H9 (cell line): Measurements from ENCODE around the gene GRK1. TPM values are rescaled to one million over a fixed set of nuclear protein-coding genes. Genes with fewer than 3 reads are reported as not detected.

Experiments used
- DNase-seq: peaks from one replicate; pipeline ENCODE4 v3.0.0-alpha.2; 2017
- H2AFZ ChIP-seq: one replicate; pipeline ENCODE4 v1.6.1; 2013; ENCODE audit warnings: mild to moderate bottlenecking, low read length, control low read depth, moderate library complexity
- H2AK5ac ChIP-seq: 2 replicates; pipeline ENCODE4 v1.6.1; 2013; ENCODE audit warnings: low read length, control low read depth, mixed read lengths; ENCODE audit not compliant: insufficient read length
- H2BK120ac ChIP-seq: one replicate; pipeline ENCODE4 v1.6.1; 2013; ENCODE audit warnings: low read depth, mild to moderate bottlenecking, low read length, control low read depth, inconsistent platforms; ENCODE audit not compliant: poor library complexity, severe bottlenecking
- H2BK12ac ChIP-seq: 2 replicates; pipeline ENCODE4 v1.6.1; 2013; ENCODE audit warnings: low read length, control low read depth, mixed read lengths, low read depth; ENCODE audit not compliant: insufficient read length
- H2BK15ac ChIP-seq: 2 replicates; pipeline ENCODE4 v1.6.1; 2013; ENCODE audit warnings: low read depth, low read length, control low read depth
- H2BK20ac ChIP-seq: one replicate; pipeline ENCODE4 v1.6.1; 2013; ENCODE audit warnings: low read depth, mild to moderate bottlenecking, low read length, control low read depth, inconsistent platforms; ENCODE audit not compliant: poor library complexity, severe bottlenecking
- H2BK5ac ChIP-seq: 2 replicates; pipeline ENCODE4 v1.6.1; 2013; ENCODE audit warnings: low read length, control low read depth, mixed read lengths; ENCODE audit not compliant: insufficient read length
- H3K14ac ChIP-seq: 2 replicates; pipeline ENCODE4 v1.6.1; 2013; ENCODE audit warnings: low read length, control low read depth; ENCODE audit not compliant: insufficient read depth
- H3K18ac ChIP-seq: 2 replicates; pipeline ENCODE4 v1.6.1; 2013; ENCODE audit warnings: low read depth, mild to moderate bottlenecking, mixed read lengths, low read length, control low read depth; ENCODE audit not compliant: insufficient read length
- H3K23ac ChIP-seq: 2 replicates; pipeline ENCODE4 v1.6.1; 2013; ENCODE audit warnings: low read length, control low read depth, mixed read lengths, low read depth; ENCODE audit not compliant: insufficient read length
- H3K23me2 ChIP-seq: 2 replicates; pipeline ENCODE4 v1.6.1; 2013; ENCODE audit warnings: low read depth, mild to moderate bottlenecking, mixed read lengths, low read length, control low read depth; ENCODE audit not compliant: insufficient read length, poor library complexity, severe bottlenecking
- H3K27ac ChIP-seq: 2 replicates; pipeline ENCODE4 v1.5.1; 2013; ENCODE audit warnings: low read length, control low read depth, mixed read lengths, low read depth; ENCODE audit not compliant: insufficient read length
- H3K27me3 ChIP-seq: 2 replicates; pipeline ENCODE4 v1.6.1; 2013; ENCODE audit warnings: low read length, control low read depth, inconsistent platforms; ENCODE audit not compliant: insufficient read depth
- H3K4ac ChIP-seq: 2 replicates; pipeline ENCODE4 v1.6.1; 2013; ENCODE audit warnings: low read depth, mild to moderate bottlenecking, control low read depth, inconsistent platforms, low read length, moderate library complexity
- H3K4me1 ChIP-seq: 2 replicates; pipeline ENCODE4 v1.6.1; 2013; ENCODE audit warnings: low read length, control low read depth, inconsistent platforms; ENCODE audit not compliant: insufficient read depth
- H3K4me2 ChIP-seq: 2 replicates; pipeline ENCODE4 v1.6.1; 2013; ENCODE audit warnings: low read length, control low read depth, mixed read lengths; ENCODE audit not compliant: insufficient read length, insufficient read depth
- H3K56ac ChIP-seq: 2 replicates; pipeline ENCODE4 v1.6.1; 2013; ENCODE audit warnings: low read depth, mild to moderate bottlenecking, mixed read lengths, low read length, control low read depth; ENCODE audit not compliant: insufficient read length
- H3K79me1 ChIP-seq: 2 replicates; pipeline ENCODE4 v1.6.1; 2013; ENCODE audit warnings: low read depth, mild to moderate bottlenecking, moderate library complexity, low read length, control low read depth, inconsistent platforms; ENCODE audit not compliant: insufficient read depth, poor library complexity, severe bottlenecking
- H3K79me2 ChIP-seq: 2 replicates; pipeline ENCODE4 v1.6.1; 2013; ENCODE audit warnings: low read length, control low read depth, inconsistent platforms; ENCODE audit not compliant: insufficient read depth
- H3K9ac ChIP-seq: 2 replicates; pipeline ENCODE4 v1.6.1; 2013; ENCODE audit warnings: low read length, control low read depth, mixed read lengths; ENCODE audit not compliant: insufficient read length; ENCODE audit errors: extremely low read depth
- H3K9me3 ChIP-seq: one replicate; pipeline ENCODE4 v1.6.1; 2013; ENCODE audit warnings: low read depth, low read length, inconsistent platforms; ENCODE audit not compliant: control insufficient read depth
- H3T11ph ChIP-seq: one replicate; pipeline ENCODE4 v1.6.1; 2013; ENCODE audit warnings: mild to moderate bottlenecking, low read length, control low read depth, inconsistent platforms
- H4K20me1 ChIP-seq: one replicate; pipeline ENCODE4 v1.6.1; 2013; ENCODE audit not compliant: control insufficient read depth, insufficient read length, insufficient read depth
- H4K5ac ChIP-seq: 2 replicates; pipeline ENCODE4 v1.6.1; 2013; ENCODE audit warnings: low read depth, mild to moderate bottlenecking, mixed read lengths, low read length, control low read depth; ENCODE audit not compliant: insufficient read length
- H4K8ac ChIP-seq: replicated peaks from 2 replicates; pipeline ENCODE4 v1.6.1; 2013; ENCODE audit warnings: low read length, control low read depth, mixed read lengths, low read depth; ENCODE audit not compliant: insufficient read length
- H4K91ac ChIP-seq: 2 replicates; pipeline ENCODE4 v1.6.1; 2013; ENCODE audit warnings: low read depth, mild to moderate bottlenecking, moderate library complexity, mixed read lengths, low read length, control low read depth; ENCODE audit not compliant: insufficient read length
- H3K27ac Mint-ChIP-seq, 3 experiments: 2 replicates in 2 of 3; 3 replicates in 1 of 3; pipeline ENCODE4 v1.8.0; 2020 to 2021; ENCODE audit warnings: mixed read lengths in 3 of 3, mild to moderate bottlenecking in 1 of 3, moderate library complexity in 1 of 3
- H3K27me3 Mint-ChIP-seq: 2 replicates; pipeline ENCODE4 v1.8.0; 2021; ENCODE audit warnings: low read depth, mild to moderate bottlenecking, moderate library complexity, mixed read lengths
- H3K36me3 Mint-ChIP-seq, 3 experiments: 2 replicates in 2 of 3; 3 replicates in 1 of 3; pipeline ENCODE4 v1.8.0; 2020 to 2021; ENCODE audit warnings: low read depth in 3 of 3, mixed read lengths in 3 of 3; ENCODE audit not compliant: insufficient read depth in 1 of 3
- H3K4me1 Mint-ChIP-seq, 2 experiments: 2 replicates each; pipeline ENCODE4 v1.8.0; 2020; ENCODE audit warnings: mixed read lengths in 2 of 2
- H3K4me3 Mint-ChIP-seq, 2 experiments: 2 replicates in 1 of 2; 3 replicates in 1 of 2; pipeline ENCODE4 v1.8.0; 2020 to 2021; ENCODE audit warnings: mild to moderate bottlenecking in 2 of 2, mixed read lengths in 2 of 2, moderate library complexity in 1 of 2
- H3K9me3 Mint-ChIP-seq, 2 experiments: 2 replicates in 1 of 2; 3 replicates in 1 of 2; pipeline ENCODE4 v1.8.0; 2020; ENCODE audit warnings: mild to moderate bottlenecking in 2 of 2, mixed read lengths in 2 of 2, moderate library complexity in 1 of 2
- CTCF ChIP-seq: fragments of 200-600 bp; sonication (generic); conservative IDR thresholded peaks from 3 replicates; pipeline ENCODE4 v1.8.0; 2021; ENCODE audit warnings: antibody characterized with exemption, mild to moderate bottlenecking
- WGBS: extraction: QIAGEN DNeasy Blood & Tissue Kit; methylation state at CpG from one replicate; pipeline ENCODE4 v1.1.7; 2013; ENCODE audit warnings: missing lambda C conversion rate, low lambda C conversion rate, mixed read lengths; ENCODE audit not compliant: insufficient read length; ENCODE audit errors: extremely low coverage; 5-methylcytosine and 5-hydroxymethylcytosine counted together
- total RNA-seq: library from RNA; stranded (reverse); gene quantifications from 2 replicates; pipeline ENCODE4 v1.2.1, GENCODE V29; 2021

GRK1 gene
- total RNA-seq, 1 experiment from 2014 or later, result 0.31 TPM

- Histone ChIP-seq H2AK5ac (no peak overlapping the region), H3K4ac (no peak overlapping the region), H3K23ac (no peak overlapping the region), H3K56ac (no peak overlapping the region), H4K8ac (no peak overlapping the region), H3K9me3 (no peaks in the 10 kb centered on the region), H3K27me3 (no peaks in the 10 kb centered on the region), H4K20me1 (peaks cover 2% of the 10 kb centered on the region), H3K14ac (no peak overlapping the region; the same call in 1 of the 2 replicates), H3K79me1 (no peaks in the 10 kb centered on the region), H2BK20ac (no peak overlapping the region), H2BK15ac (no peak overlapping the region), H4K91ac (no peak overlapping the region), H3K4me2 (no peak overlapping the region), H2AFZ (no peak overlapping the region), H3K4me1 (no peaks in the 10 kb centered on the region), H2BK120ac (no peak overlapping the region), H4K5ac (no peak overlapping the region), H3K9ac (no peak overlapping the region), H2BK12ac (no peak overlapping the region), H2BK5ac (no peak overlapping the region), H3K18ac (no peak overlapping the region), H3K79me2 (no peaks in the 10 kb centered on the region), H3K27ac (no peak overlapping the region), H3K23me2 (no peaks in the 10 kb centered on the region), H3T11ph (no peak overlapping the region)
- WGBS, result no CpG with 5 or more reads among the region's 29 CpGs
- no peaks in the 10 kb centered on the region; a peak in 1 of 7 replicates for H3K36me3 Mint-ChIP-seq
- no peak overlapping the region for H3K27ac Mint-ChIP-seq
- TF ChIP-seq CTCF, result no peak
- peak; percentile 73 for DNase-seq
- peaks cover 0 to 4% of the 10 kb centered on the region in 2 experiments; a peak in 2 of 5 replicates for H3K9me3 Mint-ChIP-seq
- H3K4me3 Mint-ChIP-seq, result no peak overlapping the region
- H3K4me1 Mint-ChIP-seq, result peaks cover 3% of the 10 kb centered on the region in 2 experiments
- H3K27me3 Mint-ChIP-seq, result peaks cover 24% of the 10 kb centered on the region
Observed at GRCh38 chr13:113777311-113778260, 110.6 kb downstream of the GRK1 start.
